ENCODE measurements around the gene SGPP2.

GRCh38 chr2:222566229-222566628 lies 141.9 kb downstream of the SGPP2 start:
- TF ChIP-seq CTCF (IDR thresholded peaks at IDR 0.05): no peak
- no peak for TF ChIP-seq TP53 (CRISPR knock-in tag; IDR thresholded peaks at IDR 0.05)

Data from A549 (cell line).